GM19099 (cell line): ENCODE results near the gene SCN9A.

ENCODE experiments used
- POLR2A ChIP-seq: IDR thresholded peaks from 3 replicates; pipeline ENCODE4 v1.6.1; 2011; ENCODE audit warnings: low read depth; ENCODE audit not compliant: insufficient read length; ENCODE audit errors: extremely low read depth

Gene SCN9A

GRCh38 chr2:166148500-166149400 lies 227.0 kb downstream of the SCN9A start:
- TF ChIP-seq POLR2A: no peak

DNA sequence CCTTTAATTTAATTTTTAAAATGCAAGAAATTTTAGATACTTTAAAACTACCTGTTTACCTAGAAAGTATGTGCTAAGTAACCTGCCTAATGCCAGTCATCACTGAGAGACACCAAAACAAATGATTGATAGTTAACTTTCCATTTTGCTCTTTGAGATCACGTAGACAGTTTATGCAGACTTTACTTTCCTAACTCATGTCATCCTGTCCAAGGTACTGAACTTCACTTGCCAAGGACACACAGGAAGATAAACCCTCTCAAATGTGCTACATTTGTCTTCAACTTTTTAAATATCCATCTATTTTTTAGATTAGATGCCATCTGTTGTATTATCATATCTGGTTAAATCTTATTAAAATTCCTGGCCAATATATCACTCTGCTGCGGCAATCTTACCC lies 227.9 kb downstream of the SCN9A start:
- TF ChIP-seq POLR2A: no peak
